WTC11 (cell line): ENCODE data around the gene SCOC. TPM values are rescaled to one million over a fixed set of nuclear protein-coding genes. Genes with fewer than 3 reads are reported as not detected.

Source experiments
- ATAC-seq: fragments of 200-7000 bp; cut with Tn5 transposase; 2 replicates; pipeline ENCODE4 v1.10.0; 2021; ENCODE audit warnings: mild to moderate bottlenecking, moderate library complexity
- CTCF ChIA-PET: fragments of 300-600 bp; sonication (Branson Sonifier 250); formaldehyde crosslinking; loops from one replicate; lab custom pipeline; 2021; ENCODE audit warnings: antibody characterized with exemption; lab: Charles Lee
- POLR2A ChIA-PET: fragments of 350-600 bp; sonication (Branson Sonifier 250); formaldehyde crosslinking; loops from one replicate; lab custom pipeline; 2021; ENCODE audit warnings: antibody characterized with exemption; lab: Charles Lee
- DNase-seq: peaks from one replicate; pipeline ENCODE4 v3.0.0; 2021; ENCODE audit warnings: low spot score
- H3K27ac Mint-ChIP-seq: 2 replicates; pipeline ENCODE4 v1.8.0; 2021; ENCODE audit warnings: mixed read lengths
- H3K27me3 Mint-ChIP-seq: 2 replicates; pipeline ENCODE4 v1.8.0; 2021; ENCODE audit warnings: low read depth, mild to moderate bottlenecking, moderate library complexity, mixed read lengths
- H3K36me3 Mint-ChIP-seq: 2 replicates; pipeline ENCODE4 v1.8.0; 2021; ENCODE audit warnings: mixed read lengths
- H3K4me1 Mint-ChIP-seq: 2 replicates; pipeline ENCODE4 v1.8.0; 2022; ENCODE audit warnings: mixed read lengths
- H3K4me3 Mint-ChIP-seq: 2 replicates; pipeline ENCODE4 v1.8.0; 2021; ENCODE audit warnings: mild to moderate bottlenecking, moderate library complexity, mixed read lengths
- H3K9me3 Mint-ChIP-seq: 2 replicates; pipeline ENCODE4 v1.8.0; 2021; ENCODE audit warnings: mixed read lengths
- CREB1 ChIP-seq: sonication (generic); formaldehyde crosslinking; IDR thresholded peaks from 2 replicates; pipeline ENCODE4 v1.8.0; 2023; ENCODE audit warnings: mild to moderate bottlenecking, missing genetic modification reagents
- ESRRA ChIP-seq: sonication (generic); formaldehyde crosslinking; IDR thresholded peaks from 2 replicates; pipeline ENCODE4 v1.8.1; 2022; ENCODE audit warnings: mild to moderate bottlenecking, missing genetic modification reagents, borderline replicate concordance
- ETV6 ChIP-seq: sonication (generic); formaldehyde crosslinking; IDR thresholded peaks from 2 replicates; pipeline ENCODE4 v1.8.1; 2022; ENCODE audit warnings: mild to moderate bottlenecking, missing genetic modification reagents
- FOXJ3 ChIP-seq: sonication (generic); formaldehyde crosslinking; IDR thresholded peaks from 2 replicates; pipeline ENCODE4 v1.9.0; 2021; ENCODE audit warnings: missing genetic modification reagents, mild to moderate bottlenecking, borderline replicate concordance
- FOXK1 ChIP-seq: sonication (generic); formaldehyde crosslinking; IDR thresholded peaks from 2 replicates; pipeline ENCODE4 v1.8.0; 2022; ENCODE audit warnings: mild to moderate bottlenecking, moderate library complexity, missing genetic modification reagents
- NR2C2 ChIP-seq: sonication (generic); formaldehyde crosslinking; IDR thresholded peaks from 2 replicates; pipeline ENCODE4 v1.8.0; 2022; ENCODE audit warnings: mild to moderate bottlenecking, missing genetic modification reagents
- NR3C1 ChIP-seq: sonication (generic); formaldehyde crosslinking; conservative IDR thresholded peaks from 2 replicates; pipeline ENCODE4 v1.8.1; 2023; ENCODE audit warnings: low read depth, mild to moderate bottlenecking, missing genetic modification reagents
- PRRX2 ChIP-seq: fragments of 250-450 bp; sonication (Bioruptor Pico); IDR thresholded peaks from 2 replicates; pipeline ENCODE4 v1.8.0; 2021; ENCODE audit warnings: mild to moderate bottlenecking
- RELA ChIP-seq: sonication (generic); formaldehyde crosslinking; IDR thresholded peaks from 2 replicates; pipeline ENCODE4 v1.8.1; 2022; ENCODE audit warnings: missing genetic modification reagents, mild to moderate bottlenecking, borderline replicate concordance
- SMAD3 ChIP-seq: sonication (generic); formaldehyde crosslinking; IDR thresholded peaks from 2 replicates; pipeline ENCODE4 v1.8.0; 2022; ENCODE audit warnings: missing genetic modification reagents, mild to moderate bottlenecking, borderline replicate concordance
- SP1 ChIP-seq: sonication (generic); formaldehyde crosslinking; conservative IDR thresholded peaks from 2 replicates; pipeline ENCODE4 v1.8.1; 2022; ENCODE audit warnings: missing genetic modification reagents
- TCF7 ChIP-seq: sonication (generic); formaldehyde crosslinking; IDR thresholded peaks from 2 replicates; pipeline ENCODE4 v1.8.0; 2022; ENCODE audit warnings: mild to moderate bottlenecking, low read depth, missing genetic modification reagents, moderate library complexity
- TP53 ChIP-seq: sonication (generic); formaldehyde crosslinking; IDR thresholded peaks from 2 replicates; pipeline ENCODE4 v1.8.1; 2023; ENCODE audit warnings: mild to moderate bottlenecking, missing genetic modification reagents
- ZNF138 ChIP-seq: sonication (generic); formaldehyde crosslinking; conservative IDR thresholded peaks from 2 replicates; pipeline ENCODE4 v1.8.1; 2022; ENCODE audit warnings: mild to moderate bottlenecking, moderate library complexity, missing genetic modification reagents
- ZNF219 ChIP-seq: sonication (generic); formaldehyde crosslinking; IDR thresholded peaks from 2 replicates; pipeline ENCODE4 v1.8.0; 2023; ENCODE audit warnings: missing genetic modification reagents, mild to moderate bottlenecking, borderline replicate concordance
- ZNF263 ChIP-seq: sonication (generic); formaldehyde crosslinking; IDR thresholded peaks from 2 replicates; pipeline ENCODE4 v1.8.1; 2022; ENCODE audit warnings: low read depth, mild to moderate bottlenecking, moderate library complexity, missing genetic modification reagents
- total RNA-seq: library from RNA; stranded (reverse); gene quantifications from 3 replicates; pipeline ENCODE4 v1.2.3, GENCODE V29; 2021
- TF ChIP-seq, protein P1 (sequence below): sonication (generic); formaldehyde crosslinking; IDR thresholded peaks from 2 replicates; pipeline ENCODE4 v1.8.1; 2023; ENCODE audit warnings: mild to moderate bottlenecking, missing genetic modification reagents
- TF ChIP-seq, protein P2 (sequence below): fragments of 250-450 bp; sonication (Bioruptor Pico); IDR thresholded peaks from 2 replicates; pipeline ENCODE4 v1.9.0; 2021; ENCODE audit warnings: mild to moderate bottlenecking
- TF ChIP-seq, protein P3 (sequence below): sonication (generic); formaldehyde crosslinking; IDR thresholded peaks from 2 replicates; pipeline ENCODE4 v1.8.0; 2023; ENCODE audit warnings: missing genetic modification reagents
- TF ChIP-seq, protein P4 (sequence below): sonication (generic); formaldehyde crosslinking; IDR thresholded peaks from 2 replicates; pipeline ENCODE4 v1.8.1; 2022; ENCODE audit warnings: low read depth, missing genetic modification reagents, borderline replicate concordance
- TF ChIP-seq, protein P5 (sequence below): sonication (generic); formaldehyde crosslinking; IDR thresholded peaks from 2 replicates; pipeline ENCODE4 v1.8.0; 2022; ENCODE audit warnings: missing genetic modification reagents

Gene SCOC
- total RNA-seq, 1 experiment from 2014 or later: 33.0 TPM

DNA sequence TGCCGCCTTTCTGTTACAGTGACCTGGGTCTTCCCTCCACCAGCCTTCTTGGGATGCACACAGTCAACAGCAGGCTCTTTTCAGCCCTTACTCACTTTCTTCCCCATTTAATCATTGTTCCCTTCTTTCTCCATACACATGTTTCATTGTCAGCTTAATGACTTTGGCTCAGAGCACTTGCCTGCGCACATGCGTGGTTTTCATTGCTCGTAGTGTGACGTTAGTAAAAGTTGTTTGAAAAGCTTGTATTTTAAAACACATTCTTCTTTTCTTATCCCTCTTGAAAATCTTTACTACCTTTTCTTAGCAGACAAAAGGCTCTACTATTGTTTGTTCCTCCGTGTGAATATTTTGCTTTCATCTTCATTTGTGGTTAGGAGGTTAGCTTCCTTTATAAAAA lies 19.7 kb upstream of the SCOC start (continued):
- TF ChIP-seq ESRRA (CRISPR knock-in tag) (no peak), ZNF219 (CRISPR knock-in tag) (no peak), FOXJ3 (CRISPR knock-in tag) (no peak), NR2C2 (CRISPR knock-in tag) (no peak), TP53 (no peak), CREB1 (CRISPR knock-in tag) (no peak), TCF7 (no peak), ZNF263 (CRISPR knock-in tag) (no peak)
- TF ChIP-seq, protein P1, sequence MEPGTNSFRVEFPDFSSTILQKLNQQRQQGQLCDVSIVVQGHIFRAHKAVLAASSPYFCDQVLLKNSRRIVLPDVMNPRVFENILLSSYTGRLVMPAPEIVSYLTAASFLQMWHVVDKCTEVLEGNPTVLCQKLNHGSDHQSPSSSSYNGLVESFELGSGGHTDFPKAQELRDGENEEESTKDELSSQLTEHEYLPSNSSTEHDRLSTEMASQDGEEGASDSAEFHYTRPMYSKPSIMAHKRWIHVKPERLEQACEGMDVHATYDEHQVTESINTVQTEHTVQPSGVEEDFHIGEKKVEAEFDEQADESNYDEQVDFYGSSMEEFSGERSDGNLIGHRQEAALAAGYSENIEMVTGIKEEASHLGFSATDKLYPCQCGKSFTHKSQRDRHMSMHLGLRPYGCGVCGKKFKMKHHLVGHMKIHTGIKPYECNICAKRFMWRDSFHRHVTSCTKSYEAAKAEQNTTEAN: no peak
- TF ChIP-seq, protein P2, sequence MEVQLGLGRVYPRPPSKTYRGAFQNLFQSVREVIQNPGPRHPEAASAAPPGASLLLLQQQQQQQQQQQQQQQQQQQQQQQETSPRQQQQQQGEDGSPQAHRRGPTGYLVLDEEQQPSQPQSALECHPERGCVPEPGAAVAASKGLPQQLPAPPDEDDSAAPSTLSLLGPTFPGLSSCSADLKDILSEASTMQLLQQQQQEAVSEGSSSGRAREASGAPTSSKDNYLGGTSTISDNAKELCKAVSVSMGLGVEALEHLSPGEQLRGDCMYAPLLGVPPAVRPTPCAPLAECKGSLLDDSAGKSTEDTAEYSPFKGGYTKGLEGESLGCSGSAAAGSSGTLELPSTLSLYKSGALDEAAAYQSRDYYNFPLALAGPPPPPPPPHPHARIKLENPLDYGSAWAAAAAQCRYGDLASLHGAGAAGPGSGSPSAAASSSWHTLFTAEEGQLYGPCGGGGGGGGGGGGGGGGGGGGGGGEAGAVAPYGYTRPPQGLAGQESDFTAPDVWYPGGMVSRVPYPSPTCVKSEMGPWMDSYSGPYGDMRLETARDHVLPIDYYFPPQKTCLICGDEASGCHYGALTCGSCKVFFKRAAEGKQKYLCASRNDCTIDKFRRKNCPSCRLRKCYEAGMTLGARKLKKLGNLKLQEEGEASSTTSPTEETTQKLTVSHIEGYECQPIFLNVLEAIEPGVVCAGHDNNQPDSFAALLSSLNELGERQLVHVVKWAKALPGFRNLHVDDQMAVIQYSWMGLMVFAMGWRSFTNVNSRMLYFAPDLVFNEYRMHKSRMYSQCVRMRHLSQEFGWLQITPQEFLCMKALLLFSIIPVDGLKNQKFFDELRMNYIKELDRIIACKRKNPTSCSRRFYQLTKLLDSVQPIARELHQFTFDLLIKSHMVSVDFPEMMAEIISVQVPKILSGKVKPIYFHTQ (CRISPR knock-in tag): no peak

DNA sequence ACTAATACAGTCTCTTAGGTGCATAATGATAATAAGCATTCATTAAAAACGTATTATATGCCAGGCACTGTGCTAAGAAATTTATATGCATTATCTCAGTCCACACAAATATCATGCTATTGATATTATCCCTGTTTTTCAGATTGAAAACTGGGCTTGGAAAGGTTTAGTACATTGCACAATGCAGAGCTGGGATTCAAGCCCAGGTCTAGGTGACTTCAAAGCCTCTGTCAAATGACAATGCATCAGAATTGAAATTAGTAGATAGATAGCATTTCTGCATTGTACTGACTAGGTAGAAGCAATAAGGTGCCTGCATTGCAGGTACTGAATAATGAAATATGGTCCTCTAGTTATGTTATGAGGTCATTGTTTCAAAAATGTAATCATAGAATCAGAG lies 18.2 kb upstream of the SCOC start:
- ChIA-PET CTCF (no interaction called here), POLR2A (no interaction called here)
- no peak for DNase-seq
- no peak overlapping the region for H3K4me3 Mint-ChIP-seq
- H3K9me3 Mint-ChIP-seq: no peaks in the 10 kb centered on the region
- TF ChIP-seq ETV6 (CRISPR knock-in tag): no peak
- TF ChIP-seq SP1 (CRISPR knock-in tag): no peak
- no peak for TF ChIP-seq NR3C1
- TF ChIP-seq, protein P3, sequence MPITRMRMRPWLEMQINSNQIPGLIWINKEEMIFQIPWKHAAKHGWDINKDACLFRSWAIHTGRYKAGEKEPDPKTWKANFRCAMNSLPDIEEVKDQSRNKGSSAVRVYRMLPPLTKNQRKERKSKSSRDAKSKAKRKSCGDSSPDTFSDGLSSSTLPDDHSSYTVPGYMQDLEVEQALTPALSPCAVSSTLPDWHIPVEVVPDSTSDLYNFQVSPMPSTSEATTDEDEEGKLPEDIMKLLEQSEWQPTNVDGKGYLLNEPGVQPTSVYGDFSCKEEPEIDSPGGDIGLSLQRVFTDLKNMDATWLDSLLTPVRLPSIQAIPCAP: no peak
- TF ChIP-seq PRRX2 (CRISPR knock-in tag): no peak
- no peak for TF ChIP-seq ZNF138 (CRISPR knock-in tag)
- TF ChIP-seq, protein P4, sequence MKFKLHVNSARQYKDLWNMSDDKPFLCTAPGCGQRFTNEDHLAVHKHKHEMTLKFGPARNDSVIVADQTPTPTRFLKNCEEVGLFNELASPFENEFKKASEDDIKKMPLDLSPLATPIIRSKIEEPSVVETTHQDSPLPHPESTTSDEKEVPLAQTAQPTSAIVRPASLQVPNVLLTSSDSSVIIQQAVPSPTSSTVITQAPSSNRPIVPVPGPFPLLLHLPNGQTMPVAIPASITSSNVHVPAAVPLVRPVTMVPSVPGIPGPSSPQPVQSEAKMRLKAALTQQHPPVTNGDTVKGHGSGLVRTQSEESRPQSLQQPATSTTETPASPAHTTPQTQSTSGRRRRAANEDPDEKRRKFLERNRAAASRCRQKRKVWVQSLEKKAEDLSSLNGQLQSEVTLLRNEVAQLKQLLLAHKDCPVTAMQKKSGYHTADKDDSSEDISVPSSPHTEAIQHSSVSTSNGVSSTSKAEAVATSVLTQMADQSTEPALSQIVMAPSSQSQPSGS (CRISPR knock-in tag): no peak
- TF ChIP-seq, protein P5, sequence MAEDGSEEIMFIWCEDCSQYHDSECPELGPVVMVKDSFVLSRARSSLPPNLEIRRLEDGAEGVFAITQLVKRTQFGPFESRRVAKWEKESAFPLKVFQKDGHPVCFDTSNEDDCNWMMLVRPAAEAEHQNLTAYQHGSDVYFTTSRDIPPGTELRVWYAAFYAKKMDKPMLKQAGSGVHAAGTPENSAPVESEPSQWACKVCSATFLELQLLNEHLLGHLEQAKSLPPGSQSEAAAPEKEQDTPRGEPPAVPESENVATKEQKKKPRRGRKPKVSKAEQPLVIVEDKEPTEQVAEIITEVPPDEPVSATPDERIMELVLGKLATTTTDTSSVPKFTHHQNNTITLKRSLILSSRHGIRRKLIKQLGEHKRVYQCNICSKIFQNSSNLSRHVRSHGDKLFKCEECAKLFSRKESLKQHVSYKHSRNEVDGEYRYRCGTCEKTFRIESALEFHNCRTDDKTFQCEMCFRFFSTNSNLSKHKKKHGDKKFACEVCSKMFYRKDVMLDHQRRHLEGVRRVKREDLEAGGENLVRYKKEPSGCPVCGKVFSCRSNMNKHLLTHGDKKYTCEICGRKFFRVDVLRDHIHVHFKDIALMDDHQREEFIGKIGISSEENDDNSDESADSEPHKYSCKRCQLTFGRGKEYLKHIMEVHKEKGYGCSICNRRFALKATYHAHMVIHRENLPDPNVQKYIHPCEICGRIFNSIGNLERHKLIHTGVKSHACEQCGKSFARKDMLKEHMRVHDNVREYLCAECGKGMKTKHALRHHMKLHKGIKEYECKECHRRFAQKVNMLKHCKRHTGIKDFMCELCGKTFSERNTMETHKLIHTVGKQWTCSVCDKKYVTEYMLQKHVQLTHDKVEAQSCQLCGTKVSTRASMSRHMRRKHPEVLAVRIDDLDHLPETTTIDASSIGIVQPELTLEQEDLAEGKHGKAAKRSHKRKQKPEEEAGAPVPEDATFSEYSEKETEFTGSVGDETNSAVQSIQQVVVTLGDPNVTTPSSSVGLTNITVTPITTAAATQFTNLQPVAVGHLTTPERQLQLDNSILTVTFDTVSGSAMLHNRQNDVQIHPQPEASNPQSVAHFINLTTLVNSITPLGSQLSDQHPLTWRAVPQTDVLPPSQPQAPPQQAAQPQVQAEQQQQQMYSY (CRISPR knock-in tag): no peak
- no peak for TF ChIP-seq FOXK1 (CRISPR knock-in tag)
- TF ChIP-seq, protein P1: no peak
- TF ChIP-seq SMAD3 (CRISPR knock-in tag): no peak
- no peak for TF ChIP-seq RELA (CRISPR knock-in tag)
- no peak overlapping the region for H3K27ac Mint-ChIP-seq
- peaks cover 5% of the 10 kb centered on the region for H3K4me1 Mint-ChIP-seq
- no peaks in the 10 kb centered on the region for H3K36me3 Mint-ChIP-seq
- peaks cover 4% of the 10 kb centered on the region for H3K27me3 Mint-ChIP-seq
- no peak for ATAC-seq
